GM23338 (cell line): ENCODE results near the gene PUS1. TPM values are rescaled to one million over a fixed set of nuclear protein-coding genes. Genes with fewer than 3 reads are reported as not detected.

ENCODE experiments used
- ATAC-seq: fragments of 200-7000 bp; cut with Tn5 transposase; 3 replicates; pipeline ENCODE4 v1.9.1; 2020
- DNase-seq: peaks from one replicate; pipeline ENCODE4 v3.0.0-alpha.2; 2015; ENCODE audit warnings: low spot score
- H2AFZ ChIP-seq: fragments of 200-600 bp; sonication (generic); 2 replicates; pipeline ENCODE4 v1.8.0; 2016; ENCODE audit warnings: antibody characterized with exemption, mild to moderate bottlenecking, moderate library complexity
- H3F3A ChIP-seq: fragments of 200-600 bp; sonication (generic); replicated peaks from 2 replicates; pipeline ENCODE4 v1.8.0; 2017; ENCODE audit warnings: antibody characterized with exemption, mixed run types, low read depth
- H3K27ac ChIP-seq: fragments of 200-600 bp; sonication (generic); 2 replicates; pipeline ENCODE4 v1.6.1; 2016; ENCODE audit warnings: low read depth
- H3K27me3 ChIP-seq: fragments of 200-600 bp; sonication (generic); 2 replicates; pipeline ENCODE4 v1.8.0; 2016; ENCODE audit warnings: mild to moderate bottlenecking, mixed run types, moderate library complexity; ENCODE audit not compliant: insufficient read depth
- H3K36me3 ChIP-seq: fragments of 200-600 bp; sonication (generic); 2 replicates; pipeline ENCODE4 v1.8.0; 2016; ENCODE audit warnings: mild to moderate bottlenecking; ENCODE audit not compliant: insufficient read depth
- H3K4me1 ChIP-seq: fragments of 200-600 bp; sonication (generic); 2 replicates; pipeline ENCODE4 v1.8.0; 2016; ENCODE audit warnings: mild to moderate bottlenecking, moderate library complexity; ENCODE audit not compliant: insufficient read depth
- H3K4me2 ChIP-seq: fragments of 200-600 bp; sonication (generic); 2 replicates; pipeline ENCODE4 v1.7.1; 2017; ENCODE audit warnings: mixed run types
- H3K4me3 ChIP-seq: fragments of 200-600 bp; sonication (generic); 2 replicates; pipeline ENCODE4 v1.6.1; 2016; ENCODE audit warnings: mixed run types
- H3K79me2 ChIP-seq: fragments of 200-600 bp; sonication (generic); replicated peaks from 2 replicates; pipeline ENCODE4 v1.8.0; 2017; ENCODE audit warnings: mild to moderate bottlenecking; ENCODE audit not compliant: insufficient read depth
- H3K9me2 ChIP-seq: fragments of 200-600 bp; sonication (generic); 2 replicates; pipeline ENCODE4 v1.8.0; 2017; ENCODE audit not compliant: insufficient read depth
- H4K20me1 ChIP-seq: fragments of 200-600 bp; sonication (generic); replicated peaks from 2 replicates; pipeline ENCODE4 v1.8.0; 2017; ENCODE audit warnings: mild to moderate bottlenecking; ENCODE audit not compliant: insufficient read depth
- H3K27ac Mint-ChIP-seq: 2 replicates; pipeline ENCODE4 v1.8.0; 2020; ENCODE audit warnings: inconsistent platforms, mild to moderate bottlenecking, moderate library complexity, mixed read lengths
- H3K27me3 Mint-ChIP-seq: 3 replicates; pipeline ENCODE4 v1.8.0; 2022; ENCODE audit warnings: low read depth, mild to moderate bottlenecking, moderate library complexity, mixed read lengths, inconsistent platforms; ENCODE audit not compliant: insufficient read depth, poor library complexity
- H3K36me3 Mint-ChIP-seq: 3 replicates; pipeline ENCODE4 v1.8.0; 2021; ENCODE audit warnings: low read depth, mild to moderate bottlenecking, inconsistent platforms, moderate library complexity, mixed read lengths
- H3K4me1 Mint-ChIP-seq: 3 replicates; pipeline ENCODE4 v1.8.0; 2020; ENCODE audit warnings: mild to moderate bottlenecking, inconsistent platforms, mixed read lengths
- H3K4me3 Mint-ChIP-seq: 3 replicates; pipeline ENCODE4 v1.8.0; 2021; ENCODE audit warnings: moderate library complexity, mild to moderate bottlenecking, inconsistent platforms, mixed read lengths
- H3K9me3 Mint-ChIP-seq: 3 replicates; pipeline ENCODE4 v1.8.0; 2020; ENCODE audit warnings: moderate library complexity, mild to moderate bottlenecking, inconsistent platforms, mixed read lengths
- CREB1 ChIP-seq: fragments of 250-450 bp; sonication (Bioruptor Pico); IDR thresholded peaks from 2 replicates; pipeline ENCODE4 v1.5.0; 2020; ENCODE audit warnings: low read depth, mild to moderate bottlenecking, moderate library complexity
- EZH2 ChIP-seq: fragments of 200-600 bp; sonication (generic); IDR thresholded peaks from one replicate; pipeline ENCODE4 v1.8.0; 2017; ENCODE audit warnings: antibody characterized with exemption, mild to moderate bottlenecking, low read depth; ENCODE audit not compliant: unreplicated experiment
- EZH2phosphoT487 ChIP-seq: fragments of 200-600 bp; sonication (generic); IDR thresholded peaks from one replicate; pipeline ENCODE4 v1.8.1; 2018; ENCODE audit warnings: antibody characterized with exemption; ENCODE audit not compliant: unreplicated experiment
- JUNB ChIP-seq: IDR thresholded peaks from one replicate; pipeline ENCODE4 v1.6.1; 2016; ENCODE audit warnings: antibody characterized with exemption; ENCODE audit not compliant: unreplicated experiment
- NANOG ChIP-seq: IDR thresholded peaks from 2 replicates; pipeline ENCODE4 v1.6.1; 2016; ENCODE audit warnings: antibody characterized with exemption, borderline replicate concordance
- POLR2AphosphoS5 ChIP-seq: IDR thresholded peaks from 2 replicates; pipeline ENCODE4 v1.6.1; 2016; ENCODE audit warnings: antibody characterized with exemption, low read depth
- REST ChIP-seq: IDR thresholded peaks from one replicate; pipeline ENCODE4 v1.6.1; 2018; ENCODE audit warnings: antibody characterized with exemption; ENCODE audit not compliant: unreplicated experiment
- STAT1 ChIP-seq: IDR thresholded peaks from one replicate; pipeline ENCODE4 v1.6.1; 2016; ENCODE audit warnings: antibody characterized with exemption; ENCODE audit not compliant: unreplicated experiment
- ZNF331 ChIP-seq: fragments of 250-450 bp; sonication (Bioruptor Pico); IDR thresholded peaks from 2 replicates; pipeline ENCODE4 v1.5.0; 2020; ENCODE audit warnings: low read depth, mild to moderate bottlenecking, moderate library complexity
- ZNF462 ChIP-seq: fragments of 250-450 bp; sonication (Bioruptor Pico); IDR thresholded peaks from 2 replicates; pipeline ENCODE4 v1.5.0; 2020; ENCODE audit warnings: mild to moderate bottlenecking, moderate library complexity
- polyA plus RNA-seq: library from polyadenylated mRNA; unstranded; fragments of >200 nt; fragmentation: Nextera tagmentation; extraction: Ambion mirVana; gene quantifications from 2 replicates; pipeline ENCODE4 v1.2.1, GENCODE V29; 2016
- total RNA-seq: library from RNA; depleted of rRNA; stranded (reverse); fragments of >200 nt; shearing (Covaris generic); gene quantifications from 2 replicates; pipeline ENCODE4 v1.2.3, GENCODE V29; 2014

PUS1 gene
- total and polyA plus RNA-seq, 2 experiments from 2014 or later = 52.4 to 73.0 TPM

GRCh38 chr12:131921866-131922769 lies 7.0 kb upstream of the PUS1 start:
- no peak overlapping the region for H3K4me3 Mint-ChIP-seq
- no peaks in the 10 kb centered on the region for H3K36me3 ChIP-seq

GRCh38 chr12:131922772-131923171 lies 6.3 kb upstream of the PUS1 start:
- no peak overlapping the region for H3K4me3 Mint-ChIP-seq
- Histone ChIP-seq H4K20me1 (0 out of 2 replicates have a peak, but pooled peaks cover 9% of the 10 kb centered on the region), H3K4me1 (peaks cover 1% of the 10 kb centered on the region), H3K79me2 (no peaks in the 10 kb centered on the region), H3K36me3 (no peaks in the 10 kb centered on the region), H3K9me2 (no peaks in the 10 kb centered on the region), H3K27me3 (no peaks in the 10 kb centered on the region), H3F3A (0 out of 2 replicates have a peak, but pooled peaks cover 6% of the 10 kb centered on the region), H3K4me2 (no peak overlapping the region), H2AFZ (no peak overlapping the region), H3K27ac (peak overlapping the region; percentile 26; the same call in 1 of the 2 replicates), H3K4me3 (no peak overlapping the region)
- H3K4me1 Mint-ChIP-seq = 0 out of 3 replicates have a peak, but pooled peaks cover under 1% of the 10 kb centered on the region
- H3K27ac Mint-ChIP-seq = no peak overlapping the region; the same call in 1 of the 2 replicates
- H3K27me3 Mint-ChIP-seq = peaks cover 11% of the 10 kb centered on the region
- peaks cover 18% of the 10 kb centered on the region for H3K36me3 Mint-ChIP-seq
- ATAC-seq (no peak), DNase-seq (no peak)
- peaks cover 10% of the 10 kb centered on the region for H3K9me3 Mint-ChIP-seq
- TF ChIP-seq POLR2AphosphoS5 (no peak), NANOG (no peak), CREB1 (CRISPR knock-in tag) (no peak), EZH2phosphoT487 (no peak), JUNB (no peak), STAT1 (no peak), REST (no peak), ZNF331 (no peak), ZNF462 (no peak), EZH2 (no peak)

More at GRCh38 chr12:131921866-131922769, 7.0 kb upstream of the PUS1 start:
- Mint-ChIP-seq H3K4me1 (no peaks in the 10 kb centered on the region), H3K27me3 (peaks cover 7% of the 10 kb centered on the region), H3K27ac (no peak overlapping the region), H3K36me3 (peaks cover 15% of the 10 kb centered on the region; the same call in 2 of the 3 replicates), H3K9me3 (peaks cover 7% of the 10 kb centered on the region; the same call in 2 of the 3 replicates)
- Histone ChIP-seq H3K27ac (no peak overlapping the region), H3K4me1 (no peaks in the 10 kb centered on the region), H3K4me2 (no peak overlapping the region), H4K20me1 (0 out of 2 replicates have a peak, but pooled peaks cover 9% of the 10 kb centered on the region), H3F3A (0 out of 2 replicates have a peak, but pooled peaks cover 4% of the 10 kb centered on the region), H3K79me2 (no peaks in the 10 kb centered on the region), H2AFZ (no peak overlapping the region), H3K4me3 (no peak overlapping the region), H3K27me3 (no peaks in the 10 kb centered on the region), H3K9me2 (no peaks in the 10 kb centered on the region)
- TF ChIP-seq NANOG = no peak
- ATAC-seq = no peak
- DNase-seq = no peak
